Fibroblast of lung (primary cell): Measurements from ENCODE around the gene KRTAP5-2. TPM values are rescaled to one million over a fixed set of nuclear protein-coding genes. Genes with fewer than 3 reads are reported as not detected.
"Not testable (repeated sequence)": the region's sequence is repeated elsewhere in the genome, so short reads cannot be mapped to it uniquely, and the experiment has no call there.

Source experiments
- DNase-seq, 2 donors: peaks; one replicate each; pipeline versions ENCODE4 v3.0.0 to v3.0.0-alpha.2; 2010; ENCODE audit warnings: low read depth in 2 of 2
- H2AFZ ChIP-seq: 2 replicates; pipeline ENCODE4 v1.5.1; 2012; ENCODE audit warnings: low read length, control low read depth, inconsistent platforms
- H3K27ac ChIP-seq: 2 replicates; pipeline ENCODE4 v1.5.1; 2011; ENCODE audit warnings: low read length, control low read depth; ENCODE audit not compliant: insufficient read depth
- H3K27me3 ChIP-seq: 2 replicates; pipeline ENCODE4 v1.5.1; 2011; ENCODE audit warnings: mild to moderate bottlenecking, low read length; ENCODE audit not compliant: control insufficient read depth, insufficient read depth
- H3K36me3 ChIP-seq: 2 replicates; pipeline ENCODE4 v1.5.1; 2011; ENCODE audit warnings: low read length; ENCODE audit not compliant: control insufficient read depth, insufficient read depth
- H3K4me1 ChIP-seq: 2 replicates; pipeline ENCODE4 v1.5.1; 2011; ENCODE audit warnings: low read length; ENCODE audit not compliant: control insufficient read depth, insufficient read depth; ENCODE audit errors: extremely low read depth
- H3K4me2 ChIP-seq: 2 replicates; pipeline ENCODE4 v1.5.1; 2011; ENCODE audit warnings: low read length, control low read depth; ENCODE audit not compliant: insufficient read depth; ENCODE audit errors: extremely low read depth
- H3K4me3 ChIP-seq, 4 experiments: fragments of 200-600 bp in 1 of 4; sonication (generic) in 1 of 4; replicated peaks in 1 of 4; 2 replicates each; pipeline ENCODE4 v1.5.1; 2011 to 2016; ENCODE audit warnings: low read length in 4 of 4, low read depth in 3 of 4, mild to moderate bottlenecking in 3 of 4, control low read depth in 2 of 4, inconsistent platforms in 1 of 4, mixed read lengths in 1 of 4; ENCODE audit not compliant: insufficient read depth in 1 of 4; ENCODE audit errors: control extremely low read depth in 1 of 4
- H3K79me2 ChIP-seq: 2 replicates; pipeline ENCODE4 v1.5.1; 2012; ENCODE audit warnings: mild to moderate bottlenecking, low read length, inconsistent platforms; ENCODE audit not compliant: control insufficient read depth, insufficient read depth
- H3K9ac ChIP-seq: 2 replicates; pipeline ENCODE4 v1.5.1; 2011; ENCODE audit warnings: mild to moderate bottlenecking, low read length, control low read depth; ENCODE audit not compliant: insufficient read depth
- H3K9me3 ChIP-seq: 2 replicates; pipeline ENCODE4 v1.5.1; 2012; ENCODE audit warnings: low read depth, low read length; ENCODE audit not compliant: control insufficient read depth, insufficient read depth
- H4K20me1 ChIP-seq: 2 replicates; pipeline ENCODE4 v1.5.1; 2011; ENCODE audit warnings: low read length; ENCODE audit not compliant: control insufficient read depth, insufficient read depth; ENCODE audit errors: extremely low read depth
- CTCF ChIP-seq, 2 donors: IDR thresholded peaks in 1 of 2; conservative IDR thresholded peaks in 1 of 2; 1 replicate in 1 of 2; 2 replicates in 1 of 2; pipeline ENCODE4 v1.5.1; 2011 to 2012; ENCODE audit warnings: low read length in 2 of 2, control low read depth in 1 of 2, inconsistent platforms in 1 of 2, low read depth in 1 of 2, mild to moderate bottlenecking in 1 of 2
- EZH2 ChIP-seq: IDR thresholded peaks from 2 replicates; pipeline ENCODE4 v1.5.1; 2012; ENCODE audit warnings: low read length, control low read depth, mild to moderate bottlenecking; ENCODE audit errors: missing control alignments
- polyA plus RNA-seq, 2 donors: library from polyadenylated mRNA; depleted of rRNA in 1 of 2; stranded (reverse) in 1 of 2; unstranded in 1 of 2; fragments of >200 nt; gene quantifications; 2 replicates each; pipeline ENCODE4 v1.2.1, GENCODE V29; 2011 to 2012; ENCODE audit warnings: missing spikeins in 1 of 2
- total RNA-seq: library from RNA; depleted of rRNA; stranded (reverse); fragments of >200 nt; gene quantifications from 2 replicates; pipeline ENCODE4 v1.2.1, GENCODE V29; 2014

The KRTAP5-2 gene
- total and polyA plus RNA-seq, 2 donors (not counting 1 experiment from before 2014, with no cell fraction given), result not detected

GRCh38 chr11:1592628-1593027 is 5.5 kb downstream of the KRTAP5-2 start:
- H3K9me3 ChIP-seq, result no peaks in the 10 kb centered on the region
- no peak for DNase-seq
- TF ChIP-seq EZH2, result no peak
- TF ChIP-seq CTCF (conservative IDR thresholded peaks at IDR 0.05 in 1 of 2, IDR thresholded peaks at IDR 0.05 in 1 of 2; ENCODE audit: low read depth in 1 of 2, low read length in 2 of 2), result no peak

GRCh38 chr11:1589996-1590395 is 8.1 kb downstream of the KRTAP5-2 start:
- DNase-seq, result no peak
- Histone ChIP-seq H3K4me3 (no peak overlapping the region), H2AFZ (no peak overlapping the region), H3K4me2 (no peak overlapping the region), H3K9ac (no peak overlapping the region), H3K27me3 (peaks cover 6% of the 10 kb centered on the region), H3K9me3 (no peaks in the 10 kb centered on the region), H3K4me1 (no peaks in the 10 kb centered on the region), H4K20me1 (no peaks in the 10 kb centered on the region), H3K79me2 (no peaks in the 10 kb centered on the region), H3K36me3 (no peaks in the 10 kb centered on the region), H3K27ac (no peak overlapping the region)
- TF ChIP-seq EZH2, result no peak
- TF ChIP-seq CTCF (conservative IDR thresholded peaks at IDR 0.05 in 1 of 2, IDR thresholded peaks at IDR 0.05 in 1 of 2; ENCODE audit: low read depth in 1 of 2, low read length in 2 of 2), result no peak

More at GRCh38 chr11:1592628-1593027, 5.5 kb downstream of the KRTAP5-2 start:
- Histone ChIP-seq H3K36me3 (no peaks in the 10 kb centered on the region), H3K27me3 (peaks cover 9% of the 10 kb centered on the region), H3K4me2 (no peak overlapping the region), H3K27ac (no peak overlapping the region), H3K79me2 (no peaks in the 10 kb centered on the region), H2AFZ (no peak overlapping the region), H4K20me1 (no peaks in the 10 kb centered on the region), H3K4me1 (no peaks in the 10 kb centered on the region), H3K4me3 (no peak overlapping the region), H3K9ac (no peak overlapping the region)

- H3K9ac ChIP-seq, DNase-seq, H3K27me3 ChIP-seq, H3K9me3 ChIP-seq, H3K4me2 ChIP-seq, H3K79me2 ChIP-seq, H2AFZ ChIP-seq, H3K36me3 ChIP-seq, H3K4me1 ChIP-seq, H3K27ac ChIP-seq, H3K4me3 ChIP-seq, H4K20me1 ChIP-seq: not testable (repeated sequence)
These were observed 8.7 kb downstream of the KRTAP5-2 start for GRCh38 chr11:1589191-1589963.
